Fibroblast of the aortic adventitia (primary cell): Measurements from ENCODE around the gene OR2Z1. TPM values are rescaled to one million over a fixed set of nuclear protein-coding genes. Genes with fewer than 3 reads are reported as not detected.

ENCODE experiments used
- DNase-seq: peaks from one replicate; pipeline ENCODE4 v3.0.0-alpha.2; 2010; ENCODE audit warnings: low read depth
- H3K4me3 ChIP-seq: 2 replicates; pipeline ENCODE4 v1.5.1; 2011; ENCODE audit warnings: low read depth, mild to moderate bottlenecking, control low read depth, low read length, moderate library complexity
- total RNA-seq: library from RNA; depleted of rRNA; stranded (reverse); fragments of >200 nt; gene quantifications from 2 replicates; pipeline ENCODE4 v1.2.3, GENCODE V29; 2012; ENCODE audit warnings: low replicate concordance
- TF ChIP-seq, protein P1 (sequence below): IDR thresholded peaks from 2 replicates; pipeline ENCODE4 v1.5.1; 2011; ENCODE audit warnings: mild to moderate bottlenecking, low read length, control low read depth, inconsistent platforms; ENCODE audit not compliant: insufficient read depth

OR2Z1 gene, protein sequence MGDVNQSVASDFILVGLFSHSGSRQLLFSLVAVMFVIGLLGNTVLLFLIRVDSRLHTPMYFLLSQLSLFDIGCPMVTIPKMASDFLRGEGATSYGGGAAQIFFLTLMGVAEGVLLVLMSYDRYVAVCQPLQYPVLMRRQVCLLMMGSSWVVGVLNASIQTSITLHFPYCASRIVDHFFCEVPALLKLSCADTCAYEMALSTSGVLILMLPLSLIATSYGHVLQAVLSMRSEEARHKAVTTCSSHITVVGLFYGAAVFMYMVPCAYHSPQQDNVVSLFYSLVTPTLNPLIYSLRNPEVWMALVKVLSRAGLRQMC
- not detected in 2 replicates for total RNA-seq

DNA sequence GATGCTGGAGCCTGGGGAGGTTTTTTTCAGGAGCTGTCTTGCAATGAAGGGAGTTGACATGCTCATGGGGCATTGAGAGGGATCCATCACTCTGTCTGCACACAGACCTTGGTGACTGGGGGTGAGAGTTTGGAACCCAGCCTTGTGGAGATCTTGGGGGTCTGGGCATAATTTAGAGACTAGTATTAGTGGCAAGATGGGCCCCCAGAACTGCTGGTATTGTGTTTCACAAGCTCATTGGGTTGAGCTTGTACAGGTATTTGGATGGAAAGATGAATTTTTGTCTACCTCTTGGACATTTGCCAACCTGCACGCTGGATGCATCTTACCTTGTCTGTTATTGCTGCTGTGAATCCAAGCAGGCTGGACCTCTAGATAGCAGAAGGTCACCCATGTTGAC, at the start of gene OR2Z1:
Gene OR2Z1 (plus strand): TSS at position 301 of the 400 bp plus-strand sequence. CDS start 9,395 bp downstream, outside the sequence.
- TF ChIP-seq, protein P1, sequence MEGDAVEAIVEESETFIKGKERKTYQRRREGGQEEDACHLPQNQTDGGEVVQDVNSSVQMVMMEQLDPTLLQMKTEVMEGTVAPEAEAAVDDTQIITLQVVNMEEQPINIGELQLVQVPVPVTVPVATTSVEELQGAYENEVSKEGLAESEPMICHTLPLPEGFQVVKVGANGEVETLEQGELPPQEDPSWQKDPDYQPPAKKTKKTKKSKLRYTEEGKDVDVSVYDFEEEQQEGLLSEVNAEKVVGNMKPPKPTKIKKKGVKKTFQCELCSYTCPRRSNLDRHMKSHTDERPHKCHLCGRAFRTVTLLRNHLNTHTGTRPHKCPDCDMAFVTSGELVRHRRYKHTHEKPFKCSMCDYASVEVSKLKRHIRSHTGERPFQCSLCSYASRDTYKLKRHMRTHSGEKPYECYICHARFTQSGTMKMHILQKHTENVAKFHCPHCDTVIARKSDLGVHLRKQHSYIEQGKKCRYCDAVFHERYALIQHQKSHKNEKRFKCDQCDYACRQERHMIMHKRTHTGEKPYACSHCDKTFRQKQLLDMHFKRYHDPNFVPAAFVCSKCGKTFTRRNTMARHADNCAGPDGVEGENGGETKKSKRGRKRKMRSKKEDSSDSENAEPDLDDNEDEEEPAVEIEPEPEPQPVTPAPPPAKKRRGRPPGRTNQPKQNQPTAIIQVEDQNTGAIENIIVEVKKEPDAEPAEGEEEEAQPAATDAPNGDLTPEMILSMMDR, result no peak
- DNase-seq, result no peak
- no peak within 1 kb of the TSS for H3K4me3 ChIP-seq

DNA sequence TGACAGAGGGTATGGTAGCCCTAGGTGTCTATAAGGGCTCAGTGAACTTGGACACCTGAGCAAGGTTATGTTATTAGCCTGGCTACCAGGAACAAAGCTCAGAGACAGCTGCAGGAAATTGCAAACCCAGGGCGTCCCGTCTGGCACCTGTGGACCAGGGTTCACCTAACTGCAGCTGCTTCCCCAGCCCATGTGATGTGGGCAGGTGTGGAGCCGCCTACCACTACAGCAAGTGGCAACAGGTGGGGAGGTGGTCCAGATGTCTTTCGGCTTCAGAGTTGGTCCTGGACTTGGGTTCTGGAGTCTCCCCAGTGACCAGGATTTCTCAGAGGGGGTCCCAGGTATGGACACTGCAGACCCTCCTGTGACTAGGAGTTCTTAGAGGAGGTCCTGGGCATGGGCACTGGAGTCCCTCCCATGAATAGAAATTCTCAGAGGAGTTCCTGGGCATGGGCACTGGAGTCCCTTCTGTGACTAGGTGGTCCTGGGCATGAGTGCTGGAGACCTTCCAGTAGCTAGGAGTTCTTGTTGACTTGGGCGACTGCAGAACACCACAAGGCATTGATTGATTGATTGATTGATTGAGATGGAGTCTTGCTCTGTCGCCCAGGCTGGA, 48.0 kb upstream of the OR2Z1 start:
- TF ChIP-seq, protein P1, result no peak
- DNase-seq, result no peak
- H3K4me3 ChIP-seq, result no peak overlapping the region

DNA sequence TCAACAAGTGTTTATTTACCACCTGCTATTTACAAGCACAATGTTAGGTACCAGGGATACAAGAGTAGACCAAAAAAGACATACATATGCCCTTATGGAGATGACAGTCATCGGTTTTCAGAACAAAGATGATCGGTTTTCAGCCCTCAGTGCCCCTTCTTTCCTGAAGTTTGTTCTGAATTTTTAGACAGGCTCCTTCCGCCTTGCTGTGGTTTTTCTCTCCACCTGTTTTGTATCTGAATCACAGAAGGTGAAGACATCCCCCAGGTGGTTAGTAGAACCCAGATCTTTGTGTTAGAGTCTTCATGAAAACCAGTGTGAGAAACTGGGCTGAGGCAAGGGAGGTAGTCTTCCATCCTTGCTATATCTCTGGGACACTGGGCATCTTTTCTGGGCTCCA, 46.4 kb upstream of the OR2Z1 start:
- TF ChIP-seq, protein P1, result no peak
- no peak overlapping the region for H3K4me3 ChIP-seq
- DNase-seq, result no peak

DNA sequence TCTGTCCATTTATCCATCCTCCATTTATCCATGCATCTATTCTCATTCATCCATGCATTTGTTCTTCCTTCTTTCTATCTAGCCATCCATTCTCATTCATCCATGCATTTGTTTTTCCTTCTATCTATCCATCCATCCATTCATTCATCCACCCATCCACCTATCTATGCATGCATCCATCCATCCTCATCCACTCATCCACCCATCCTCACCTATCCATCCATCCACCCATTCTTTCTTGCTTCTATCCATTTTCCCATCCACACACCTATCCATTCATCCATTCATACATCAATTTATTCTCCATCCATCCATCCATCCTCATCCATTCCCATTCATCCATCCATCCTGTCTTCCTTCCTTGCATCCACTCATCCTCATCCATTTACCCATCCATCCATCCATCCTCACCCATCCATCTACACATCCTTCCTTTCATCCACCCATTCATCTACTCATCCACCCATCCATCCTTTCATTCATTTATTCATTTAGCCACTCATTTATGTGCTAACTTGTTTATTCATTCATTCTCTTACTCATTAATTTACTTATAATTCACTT, 43.1 kb upstream of the OR2Z1 start:
- H3K4me3 ChIP-seq, result no peak overlapping the region
- DNase-seq, result no peak
- TF ChIP-seq, protein P1, result no peak

DNA sequence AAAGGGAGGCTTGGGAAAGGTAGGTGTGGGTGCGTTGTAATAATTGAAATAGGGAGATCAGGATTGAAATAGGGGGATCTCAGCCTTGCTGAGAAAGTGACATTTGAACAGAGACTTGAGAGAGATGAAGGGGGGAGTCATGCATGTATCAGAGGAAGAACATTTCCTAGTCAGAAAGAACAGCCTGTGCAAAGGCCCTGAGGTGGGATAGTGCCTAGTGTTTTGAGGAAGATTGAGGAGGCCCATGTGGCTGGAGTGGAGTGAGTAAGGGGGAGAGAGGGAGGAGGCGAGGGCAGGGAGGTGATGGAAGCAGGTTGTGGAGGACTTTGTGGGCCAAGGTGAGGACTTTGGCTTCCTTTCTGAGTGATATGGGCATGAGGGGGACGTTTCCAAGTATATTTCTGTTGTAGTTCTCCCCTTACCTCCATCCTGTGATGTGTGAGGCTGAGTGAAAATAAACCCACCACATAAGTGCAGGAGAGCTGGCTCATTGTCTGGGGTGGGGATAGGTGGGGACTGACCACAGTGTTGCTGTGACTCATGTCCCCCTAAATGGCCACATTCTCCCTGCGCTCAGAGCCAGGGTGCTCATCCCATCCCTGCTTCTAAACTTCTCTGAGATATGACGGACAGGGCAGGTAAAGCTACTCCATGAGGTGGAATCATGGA, 40.6 kb upstream of the OR2Z1 start:
- DNase-seq, result no peak
- TF ChIP-seq, protein P1, result no peak
- H3K4me3 ChIP-seq, result no peak overlapping the region

DNA sequence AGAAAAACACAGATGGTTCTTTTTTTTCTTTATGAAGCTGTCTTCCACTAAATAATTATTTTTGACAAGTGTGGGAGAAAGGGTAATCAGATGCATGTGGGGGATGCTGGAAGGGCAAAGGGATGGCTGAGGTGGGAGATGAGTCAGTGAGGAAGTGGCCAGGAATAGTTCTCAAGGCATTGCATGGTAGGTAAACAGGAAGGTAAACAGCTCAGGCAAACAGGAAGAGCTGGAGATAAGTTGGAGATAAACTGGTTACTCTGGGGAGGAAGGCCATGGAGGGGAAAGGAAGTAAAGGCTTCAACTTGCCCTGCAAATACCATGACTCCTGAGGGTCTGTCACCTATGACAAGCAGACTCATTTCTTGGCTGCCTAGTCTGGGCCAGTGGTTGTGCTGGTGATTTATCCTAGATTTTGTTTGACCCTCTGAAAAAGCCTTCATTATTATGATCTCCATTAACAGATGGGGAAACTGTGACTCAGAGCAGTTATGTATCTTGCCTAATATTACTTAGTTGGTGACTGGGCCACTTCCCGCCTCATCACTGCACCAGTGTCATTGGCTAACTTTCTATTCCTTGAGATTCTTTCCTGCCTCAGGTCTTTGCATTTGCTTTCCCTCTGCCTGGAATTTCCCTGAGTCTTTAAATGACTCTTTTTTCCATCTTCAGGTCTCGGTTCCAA, 39.9 kb upstream of the OR2Z1 start:
- no peak for DNase-seq
- H3K4me3 ChIP-seq, result no peak overlapping the region
- TF ChIP-seq, protein P1, result no peak
